Caco-2 (cell line): ENCODE results near the gene MYBPHL. TPM values are rescaled to one million over a fixed set of nuclear protein-coding genes. Genes with fewer than 3 reads are reported as not detected.

ENCODE experiments used
- BruUV-seq: library from RNA; stranded (reverse); fragments of 400-500 nt; replicated peaks from 2 replicates; lab custom pipeline; 2021; lab: Mats Ljungman, UMichigan
- CTCF ChIA-PET: fragments of 300-600 bp; sonication (Branson Sonifier 250); formaldehyde crosslinking; loops from one replicate; lab custom pipeline; 2022; ENCODE audit warnings: antibody characterized with exemption; lab: Charles Lee
- POLR2A ChIA-PET: fragments of 300-600 bp; sonication (Branson Sonifier 250); formaldehyde crosslinking; loops from one replicate; lab custom pipeline; 2022; ENCODE audit warnings: antibody characterized with exemption; lab: Charles Lee
- DNase-seq, 2 experiments: peaks; one replicate each; pipeline versions ENCODE4 v3.0.0 to v3.0.0-alpha.2; 2020 to 2022
- H3K27me3 ChIP-seq: replicated peaks from 2 replicates; pipeline ENCODE4 v1.6.0; 2011; ENCODE audit warnings: low read length; ENCODE audit not compliant: control insufficient read depth, insufficient read depth
- H3K36me3 ChIP-seq: 2 replicates; pipeline ENCODE4 v1.5.1; 2011; ENCODE audit warnings: low read length; ENCODE audit not compliant: control insufficient read depth, insufficient read depth
- H3K4me1 ChIP-seq: fragments of 250-450 bp; sonication (Bioruptor Pico); 2 replicates; pipeline ENCODE4 v1.5.1; 2020; ENCODE audit warnings: mild to moderate bottlenecking
- H3K4me3 ChIP-seq: 2 replicates; pipeline ENCODE4 v1.5.1; 2011; ENCODE audit warnings: low read depth, mild to moderate bottlenecking, control low read depth, low read length
- H3K9me3 ChIP-seq: fragments of 250-450 bp; sonication (Bioruptor Pico); 2 replicates; pipeline ENCODE4 v1.5.1; 2020; ENCODE audit warnings: mild to moderate bottlenecking, moderate library complexity
- H3K27ac Mint-ChIP-seq: one replicate; pipeline ENCODE4 v1.8.0; 2022; ENCODE audit warnings: mixed read lengths; ENCODE audit not compliant: unreplicated experiment
- H3K27me3 Mint-ChIP-seq: one replicate; pipeline ENCODE4 v1.8.0; 2022; ENCODE audit warnings: mixed read lengths; ENCODE audit not compliant: insufficient read depth, unreplicated experiment
- H3K36me3 Mint-ChIP-seq: one replicate; pipeline ENCODE4 v1.8.0; 2022; ENCODE audit warnings: mild to moderate bottlenecking, mixed read lengths; ENCODE audit not compliant: insufficient read depth, unreplicated experiment
- H3K4me1 Mint-ChIP-seq: one replicate; pipeline ENCODE4 v1.8.0; 2022; ENCODE audit warnings: low read depth, mixed read lengths; ENCODE audit not compliant: unreplicated experiment
- H3K4me3 Mint-ChIP-seq: one replicate; pipeline ENCODE4 v1.8.0; 2022; ENCODE audit warnings: mild to moderate bottlenecking, moderate library complexity, mixed read lengths; ENCODE audit not compliant: unreplicated experiment
- H3K9me3 Mint-ChIP-seq: one replicate; pipeline ENCODE4 v1.8.0; 2022; ENCODE audit warnings: mixed read lengths; ENCODE audit not compliant: unreplicated experiment
- CTCF ChIP-seq, 2 experiments: fragments of 200-600 bp in 1 of 2; IDR thresholded peaks; 1 replicate in 1 of 2; 2 replicates in 1 of 2; pipeline versions ENCODE4 v1.5.1 to v1.8.0; 2011 to 2022; ENCODE audit warnings: antibody characterized with exemption in 1 of 2, control low read depth in 1 of 2, inconsistent platforms in 1 of 2, low read depth in 1 of 2, low read length in 1 of 2, mild to moderate bottlenecking in 1 of 2, moderate library complexity in 1 of 2; ENCODE audit not compliant: insufficient read depth in 1 of 2, severe bottlenecking in 1 of 2, unreplicated experiment in 1 of 2
- intact Hi-C: fragments of 100-400 bp; cut with micrococcal nuclease; formaldehyde crosslinking; loops from one replicate; pipeline ENCODE4 v1.10.0; 2022; ENCODE audit not compliant: unreplicated experiment
- total RNA-seq: library from RNA; stranded (reverse); gene quantifications from 2 replicates; pipeline ENCODE4 v1.2.3, GENCODE V29; 2022

Gene MYBPHL
- total RNA-seq, 1 experiment from 2014 or later, result not detected

GRCh38 chr1:109283748-109284600, 22.8 kb downstream of the MYBPHL start:
- CTCF ChIA-PET, result interaction anchor here (1.0 kb wide), 1 partner anchor 184 kb away, joined by 3 read pairs; no protein-coding TSS in a partner anchor
- intact Hi-C loops, result loop anchor here (1.0 kb wide), 1 partner anchor 10 kb away; no protein-coding TSS in a partner anchor
- no peak for TF ChIP-seq CTCF (IDR thresholded peaks at IDR 0.05; ENCODE audit: insufficient read depth in 1 of 2, low read depth in 1 of 2, low read length in 1 of 2, severe bottlenecking in 1 of 2, unreplicated experiment in 1 of 2)

DNA sequence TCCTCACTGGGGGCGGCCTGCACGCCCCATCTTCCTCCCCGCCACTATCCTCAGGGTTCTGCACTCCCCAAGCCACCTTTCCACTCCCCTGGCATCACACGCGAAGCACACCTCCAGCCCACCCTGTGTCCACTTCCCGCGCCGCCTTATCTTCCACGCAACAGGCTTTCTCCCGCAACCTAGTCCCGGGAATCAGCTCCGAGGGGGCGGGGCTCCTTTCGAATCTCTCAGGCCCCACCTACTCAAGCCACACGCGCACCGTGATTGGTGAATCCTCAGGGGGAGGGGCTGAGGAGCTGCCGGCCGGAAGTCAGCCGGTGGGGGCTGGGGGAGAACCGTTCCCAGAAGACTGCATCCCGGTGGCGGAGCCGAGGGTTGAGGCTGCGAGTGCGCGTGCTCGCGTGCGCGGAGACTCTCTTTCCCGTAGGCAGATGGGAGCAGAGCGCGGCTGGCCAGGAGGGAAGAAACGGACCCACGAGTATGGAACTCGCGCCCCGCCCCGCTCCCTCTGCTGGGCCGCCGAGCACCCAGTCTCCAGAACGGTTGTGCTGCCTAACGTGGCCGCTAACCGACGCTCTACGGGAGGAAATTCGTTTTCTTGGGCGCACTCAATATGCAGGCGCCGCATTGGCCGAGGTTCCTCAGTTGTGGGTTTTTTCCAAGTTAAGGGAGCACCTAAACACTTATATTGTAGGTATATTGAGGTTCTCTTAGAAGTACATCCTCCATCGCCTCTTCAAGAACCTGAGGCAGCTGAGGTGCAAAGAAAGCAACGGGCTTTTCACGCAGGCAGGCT, 23.7 kb downstream of the MYBPHL start, which contains the start of gene PSRC1:
TSS of gene PSRC1 (minus strand) at position 194 of the 796 bp plus-strand sequence.
- H3K4me1 ChIP-seq, result peaks cover 5% of the 10 kb centered on the region; the same call in 1 of the 2 replicates

More at GRCh38 chr1:109283748-109284600, 22.8 kb downstream of the MYBPHL start:
- Mint-ChIP-seq H3K27ac (peak overlapping the region; percentile 84), H3K4me1 (no peaks in the 10 kb centered on the region), H3K9me3 (no peaks in the 10 kb centered on the region), H3K36me3 (no peaks in the 10 kb centered on the region), H3K4me3 (peak overlapping the region; percentile 93), H3K27me3 (no peaks in the 10 kb centered on the region)
- POLR2A ChIA-PET, result no interaction called here
- no peak for DNase-seq
- BruUV-seq, result no TSS peak
- H3K9me3 ChIP-seq, result no peaks in the 10 kb centered on the region
- H3K4me1 ChIP-seq, result peaks cover 5% of the 10 kb centered on the region; the same call in 1 of the 2 replicates
- H3K4me3 ChIP-seq, result peak overlapping the region; percentile 61
- H3K27me3 ChIP-seq, result no peaks in the 10 kb centered on the region
- no peaks in the 10 kb centered on the region for H3K36me3 ChIP-seq

More for the DNA sequence above, 23.7 kb downstream of the MYBPHL start, which contains the start of gene PSRC1:
- Mint-ChIP-seq H3K27me3 (no peaks in the 10 kb centered on the region), H3K9me3 (no peaks in the 10 kb centered on the region), H3K27ac (peak within 1 kb of the TSS; percentile 84), H3K4me1 (no peaks in the 10 kb centered on the region), H3K36me3 (no peaks in the 10 kb centered on the region), H3K4me3 (peak within 1 kb of the TSS; percentile 93)
- ChIA-PET CTCF (interaction anchor here (1.0 to 1.3 kb wide), 3 partner anchors 88 to 183 kb away, joined by 3 to 8 read pairs (median 3); partner anchors contain the start of gene SORT1), POLR2A (interaction anchor here (0.6 to 1.0 kb wide), 3 partner anchors 14 to 265 kb away, joined by 4 to 13 read pairs (median 4); partner anchors contain the start of genes GNAI3 and SORT1)
- H3K9me3 ChIP-seq, result no peaks in the 10 kb centered on the region
- DNase-seq, result peak; percentile 94 to 95
- TSS peak; percentile 82 for BruUV-seq
- TF ChIP-seq CTCF (IDR thresholded peaks at IDR 0.05; ENCODE audit: insufficient read depth in 1 of 2, low read depth in 1 of 2, low read length in 1 of 2, severe bottlenecking in 1 of 2, unreplicated experiment in 1 of 2), result no peak
- peak within 1 kb of the TSS; percentile 61 for H3K4me3 ChIP-seq
- no peaks in the 10 kb centered on the region for H3K27me3 ChIP-seq
- intact Hi-C loops, result loop anchor here (1.0 kb wide), 1 partner anchor 9 kb away; no protein-coding TSS in a partner anchor
- H3K36me3 ChIP-seq, result no peaks in the 10 kb centered on the region
